T1000 (cell line): ENCODE measurements around the gene HOXC12.

Experiments
- DNase-seq: peaks from one replicate; lab custom pipeline; 2025; ENCODE audit warnings: mixed read lengths; lab: John Stamatoyannopoulos, UW

The HOXC12 gene

DNA sequence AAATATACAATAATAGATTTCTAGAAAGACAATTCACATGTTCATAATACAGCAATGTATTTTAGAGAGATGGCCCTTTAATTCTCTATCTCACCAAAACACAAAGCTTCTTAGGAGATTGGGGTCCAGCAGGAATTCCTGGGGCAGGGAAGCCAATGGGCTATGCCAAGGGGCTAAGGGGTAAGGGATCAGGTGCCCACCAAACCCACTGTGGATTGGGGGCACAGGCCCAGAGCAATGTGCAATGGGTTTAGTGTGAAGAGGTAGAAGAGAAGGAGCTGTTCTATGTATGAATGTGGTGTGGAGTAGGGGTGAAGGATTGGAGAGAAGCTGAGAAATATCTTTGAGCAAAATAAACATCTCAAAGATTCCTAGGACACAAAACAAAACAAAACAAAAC is 13.5 kb upstream of the HOXC12 start:
- no peak for DNase-seq

GRCh38 chr12:53941750-53942149 is 13.0 kb upstream of the HOXC12 start:
- no peak for DNase-seq

DNA sequence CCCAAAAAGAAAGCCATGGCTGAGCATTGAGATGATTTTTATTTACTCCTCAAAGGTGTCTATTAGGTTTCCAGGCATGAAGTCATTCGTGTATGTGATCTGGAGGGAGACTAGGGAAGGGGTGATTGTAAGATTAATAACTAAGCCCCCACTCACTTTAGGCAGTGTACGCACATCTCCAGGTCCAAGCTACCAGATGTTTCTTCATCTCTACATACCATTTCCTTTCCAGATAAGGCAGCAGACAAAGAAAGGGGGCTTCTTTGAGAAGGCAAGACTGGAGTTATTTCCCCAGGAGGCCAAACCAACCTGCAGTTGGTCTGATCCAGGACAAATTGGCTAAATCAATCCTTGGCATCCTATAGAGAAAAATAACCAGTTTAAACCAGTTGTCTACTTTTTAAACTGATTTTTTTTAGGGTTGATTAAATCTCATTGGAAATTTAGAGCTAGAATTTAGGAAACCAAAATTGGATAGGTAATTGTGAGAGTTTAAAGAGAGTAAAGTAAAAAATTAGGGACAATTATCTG is 12.2 kb upstream of the HOXC12 start:
- DNase-seq, result no peak

DNA sequence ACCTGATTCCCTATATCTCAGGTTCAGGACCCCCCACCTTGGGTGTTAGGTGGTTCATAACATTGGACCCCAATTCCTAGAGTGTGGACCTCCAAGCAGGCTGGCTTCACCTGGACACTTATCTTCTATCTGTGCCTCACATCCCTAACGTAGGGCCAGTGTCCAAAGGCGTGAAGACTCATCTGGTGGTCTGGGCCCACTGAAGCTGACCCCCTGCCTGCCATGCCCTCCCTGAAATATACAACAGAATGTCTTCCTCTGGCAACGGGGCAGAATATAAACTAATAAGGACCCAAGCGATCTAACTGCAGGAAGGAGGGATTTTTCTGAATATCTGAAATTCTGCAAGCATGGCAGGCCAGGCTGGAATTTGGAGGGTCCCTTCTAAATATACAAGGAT is 10.5 kb upstream of the HOXC12 start:
- DNase-seq, result no peak

- DNase-seq, result no peak
Measured at GRCh38 chr12:53944907-53945847, 9.5 kb upstream of the HOXC12 start.

GRCh38 chr12:53947743-53948142 is 7.0 kb upstream of the HOXC12 start:
- DNase-seq, result no peak

DNA sequence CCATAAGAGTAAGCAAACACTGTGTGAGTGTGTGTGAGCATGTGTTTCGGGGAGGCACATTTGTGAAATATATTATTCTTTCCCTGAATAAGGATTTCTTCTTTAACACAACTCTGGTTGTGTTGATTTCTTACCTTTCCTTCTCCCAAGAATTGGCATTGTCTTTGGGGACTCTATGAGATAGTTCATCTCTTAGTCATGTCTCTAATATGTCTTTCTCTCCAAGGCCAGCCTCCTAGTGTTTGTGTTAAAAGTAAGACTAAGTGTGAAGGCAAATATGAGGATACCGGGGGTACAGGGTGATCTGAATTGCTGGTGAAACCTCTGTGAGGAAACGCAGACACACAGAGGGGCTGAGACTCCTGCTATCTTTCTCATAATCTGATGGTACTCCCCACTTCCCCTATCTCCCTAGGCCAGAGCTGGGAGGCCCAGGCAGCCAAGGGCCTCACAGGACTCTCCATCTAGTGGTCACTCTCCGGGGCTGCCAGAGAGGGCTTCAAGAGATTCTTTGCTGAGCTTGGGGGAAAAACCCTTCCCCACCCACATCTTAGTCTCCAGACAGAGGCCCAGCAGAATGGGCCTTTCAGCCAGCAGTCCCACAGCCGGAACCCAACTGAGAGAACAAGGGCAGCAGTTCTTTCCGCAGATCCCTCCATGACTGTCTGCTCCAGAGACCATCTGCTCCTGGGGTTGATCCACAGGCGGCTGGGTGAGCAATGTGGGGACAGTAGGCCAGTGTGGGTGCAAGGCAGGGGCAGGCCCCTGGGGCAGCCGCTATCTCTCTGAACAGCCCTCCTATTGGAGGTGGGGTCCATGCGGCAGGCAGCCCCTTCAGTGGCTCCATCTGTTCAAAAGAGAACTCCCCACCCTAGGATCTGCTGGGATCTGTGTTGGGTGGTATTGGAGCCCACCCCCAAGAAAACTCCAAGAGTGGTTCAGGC is 5.8 kb upstream of the HOXC12 start:
- no peak for DNase-seq

DNA sequence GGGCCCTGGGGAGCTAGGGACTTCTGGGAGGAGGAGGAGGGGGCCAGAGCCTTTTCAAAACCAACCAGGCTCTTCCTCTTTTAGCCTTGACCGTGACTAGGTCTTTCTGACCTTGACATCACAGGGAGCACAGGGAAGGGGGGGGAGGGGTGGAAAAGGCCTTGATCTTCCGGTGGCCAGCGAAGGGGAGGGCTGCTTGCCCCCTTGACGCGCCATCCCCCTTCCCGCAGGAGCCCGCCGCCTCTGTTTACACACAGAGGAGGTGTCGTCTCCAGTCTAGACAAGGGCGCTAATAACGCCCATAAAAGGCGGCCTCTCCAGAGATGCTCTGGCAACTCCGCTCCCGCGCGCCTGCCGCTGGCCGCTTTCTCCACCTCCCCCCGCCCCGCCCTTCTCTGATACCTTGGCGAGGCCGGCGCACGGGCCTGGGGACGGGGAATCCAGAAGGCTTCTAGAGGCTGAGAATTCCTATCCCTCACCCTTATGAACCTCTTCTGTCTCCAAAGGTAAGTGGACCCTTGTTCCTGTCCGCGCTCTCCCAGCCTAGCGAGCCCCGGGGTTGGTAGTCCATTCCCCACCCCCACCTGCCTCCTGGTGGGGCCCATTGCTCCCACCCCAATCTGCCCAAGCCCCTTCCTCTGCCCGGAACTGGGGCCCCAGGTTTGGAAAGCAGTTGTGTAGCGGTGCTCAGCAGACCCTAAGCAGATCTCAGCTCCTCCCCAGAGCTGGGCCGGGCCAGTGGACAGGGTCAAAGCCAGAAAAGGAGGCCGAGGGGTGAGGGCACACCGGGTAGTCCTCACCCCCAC is 4.9 kb upstream of the HOXC12 start:
- DNase-seq, result no peak

DNA sequence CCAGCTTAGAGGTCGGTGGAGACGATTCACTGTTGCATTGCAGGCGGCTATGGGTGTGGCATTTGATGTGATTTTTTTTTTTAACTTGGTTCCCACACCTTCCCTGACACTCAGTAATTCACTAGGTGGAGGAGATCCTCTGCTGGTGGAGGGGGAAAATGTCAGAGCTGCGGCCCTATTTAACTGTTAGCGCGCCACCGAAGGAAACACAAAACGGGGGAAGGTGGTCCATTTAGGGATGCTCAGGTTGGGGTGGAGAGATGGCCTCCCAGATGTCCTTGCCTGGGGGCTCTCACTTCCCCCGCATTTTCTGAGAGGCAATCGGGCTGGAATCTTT is 4.3 kb upstream of the HOXC12 start:
- no peak for DNase-seq

GRCh38 chr12:53950789-53951576 is 3.7 kb upstream of the HOXC12 start:
- DNase-seq, result no peak

DNA sequence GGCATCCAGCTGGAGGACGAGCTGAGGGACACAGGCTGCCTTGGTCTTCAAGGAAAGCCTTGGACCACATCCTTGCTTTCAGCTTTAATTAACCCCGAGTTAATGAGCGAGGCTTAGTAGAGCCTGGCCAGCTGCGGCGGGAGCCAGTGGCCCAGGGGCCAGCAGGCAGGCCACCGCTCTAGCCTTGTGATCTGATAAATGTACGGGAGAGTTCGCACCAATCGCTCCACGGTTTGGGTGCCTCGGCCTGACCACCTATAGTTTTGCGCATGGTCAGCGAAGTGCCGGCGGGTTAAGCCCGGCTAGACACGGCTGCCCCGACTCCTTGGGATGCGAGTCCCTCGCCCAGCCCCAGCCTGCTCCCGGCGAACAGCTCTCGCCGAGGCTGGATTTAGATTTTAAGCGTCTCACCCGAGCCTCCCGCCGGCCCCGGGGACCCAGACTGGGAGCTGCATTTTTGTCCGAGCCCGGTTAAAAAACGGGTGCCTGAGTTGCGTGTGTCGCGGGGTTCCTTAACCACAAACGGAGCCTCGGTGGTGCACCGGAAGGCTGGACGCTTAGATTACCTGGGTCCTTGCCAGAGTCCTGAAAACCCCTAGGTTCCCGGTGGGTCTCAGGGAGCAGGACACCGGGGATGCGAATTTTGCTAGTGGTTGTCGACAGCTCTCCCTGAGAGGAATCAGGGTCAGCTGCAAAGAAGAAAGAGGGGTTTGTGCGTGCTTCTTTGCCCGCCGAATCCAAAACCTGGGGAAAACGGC is 2.9 kb upstream of the HOXC12 start:
- no peak for DNase-seq

DNA sequence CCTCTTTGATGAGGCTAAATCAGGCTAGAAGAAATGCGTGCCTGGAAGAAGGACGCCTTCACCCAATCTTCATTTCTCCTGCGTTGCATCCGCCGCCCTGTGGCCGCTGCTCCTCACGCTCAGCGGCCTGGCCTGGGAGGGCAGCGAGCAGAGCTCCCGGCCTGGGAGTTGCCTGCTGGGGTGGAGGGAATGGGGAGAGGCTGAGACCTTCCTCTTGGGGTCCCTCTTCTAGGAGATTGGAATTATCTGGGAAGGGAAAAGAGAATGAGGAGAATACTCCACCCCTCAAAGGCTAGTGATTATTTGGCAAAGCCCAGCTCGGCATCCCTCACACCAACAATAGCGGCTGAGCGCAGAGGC is 2.4 kb upstream of the HOXC12 start:
- no peak for DNase-seq

- DNase-seq, result no peak
Measured at GRCh38 chr12:53952871-53953734, 1.6 kb upstream of the HOXC12 start.

DNA sequence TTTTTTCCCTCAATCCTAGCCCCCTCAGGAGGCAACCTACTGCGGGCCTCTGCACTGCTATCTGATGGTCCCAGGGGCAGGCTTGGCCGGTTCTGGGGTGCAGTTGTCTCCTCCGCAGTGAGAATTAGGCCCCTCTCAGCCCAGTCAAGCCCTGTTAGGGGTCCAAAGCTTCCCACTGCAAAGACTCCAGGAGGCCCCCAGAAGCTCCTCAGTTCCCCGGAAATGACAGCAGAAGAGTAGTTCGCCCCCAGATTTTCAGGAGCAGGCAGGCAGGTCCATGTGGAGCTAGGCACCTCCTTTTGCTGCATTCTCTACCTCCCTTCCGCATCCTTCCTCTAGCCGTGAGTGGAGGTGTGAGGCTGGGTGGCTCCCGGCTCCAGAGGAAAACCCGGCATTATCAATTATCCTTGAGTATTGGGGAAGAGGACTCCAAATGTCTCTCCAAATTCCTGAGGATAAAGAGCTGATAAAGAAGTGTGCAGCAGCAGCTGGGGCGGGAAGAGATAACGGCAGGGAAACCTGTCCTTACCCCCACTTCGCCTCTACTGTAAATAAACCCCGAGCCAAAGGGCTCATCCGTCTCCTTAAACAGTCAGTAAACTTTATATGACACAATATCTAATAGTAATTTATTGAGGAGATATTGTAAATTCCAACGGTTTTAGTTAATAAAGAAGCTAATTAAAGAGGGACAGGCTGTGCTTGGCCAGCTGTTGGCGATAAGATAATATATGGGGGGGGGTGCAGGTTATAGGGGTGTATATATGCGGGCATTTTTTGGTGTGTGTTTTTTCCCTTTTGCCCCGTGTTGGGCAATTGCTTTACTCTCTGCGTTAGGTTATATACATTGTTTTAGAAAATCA is 641 bp upstream of the HOXC12 start:
- DNase-seq, result no peak

- no peak for DNase-seq
Measured at GRCh38 chr12:53955036-53955775, 503 bp downstream of the HOXC12 start.

DNA sequence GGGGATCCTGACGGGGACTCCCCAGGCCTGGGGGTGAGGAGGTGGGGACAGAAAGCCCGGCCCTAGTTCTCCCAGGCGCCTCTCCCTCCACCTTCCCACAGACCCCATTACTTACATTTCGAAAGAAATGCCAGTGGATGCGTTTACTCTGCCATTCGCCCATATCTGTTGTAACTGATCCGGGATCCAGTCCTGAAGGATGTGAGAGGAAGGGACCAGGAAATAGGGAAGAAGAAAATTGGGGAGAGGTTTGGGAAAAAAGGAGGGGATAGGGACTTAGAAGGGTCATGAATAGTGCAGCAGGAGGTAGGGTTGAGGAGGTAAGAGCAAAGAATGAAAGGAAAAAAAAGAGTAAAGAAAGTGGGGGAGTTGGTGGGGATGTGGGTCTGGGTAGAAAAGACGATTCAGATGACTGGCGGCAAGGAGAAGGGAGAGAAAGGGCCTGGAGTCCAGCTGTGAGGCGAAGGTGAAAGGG is 1.1 kb downstream of the HOXC12 start:
- no peak for DNase-seq

GRCh38 chr12:53956251-53956887 is 1.7 kb downstream of the HOXC12 start:
- no peak for DNase-seq
